H1 (cell line): Measurements from ENCODE around the gene TBC1D22A. TPM values are rescaled to one million over a fixed set of nuclear protein-coding genes. Genes with fewer than 3 reads are reported as not detected.

Source experiments
- CTCF ChIA-PET: fragments of 300-600 bp; sonication (Branson Sonifier 250); formaldehyde crosslinking; loops from one replicate; lab custom pipeline; 2021; ENCODE audit not compliant: partially characterized antibody; lab: Charles Lee
- POLR2A ChIA-PET: fragments of 300-600 bp; sonication (Branson Sonifier 250); formaldehyde crosslinking; loops from one replicate; lab custom pipeline; 2021; ENCODE audit warnings: inconsistent platforms; ENCODE audit not compliant: partially characterized antibody; lab: Charles Lee
- DNase-seq, 2 experiments: peaks; one replicate each; pipeline versions ENCODE4 v3.0.0 to v3.0.0-alpha.2; 2010 to 2022; ENCODE audit warnings: low spot score in 2 of 2, low read depth in 1 of 2, mixed read lengths in 1 of 2
- FAIRE-seq: peaks from 2 replicates; lab custom pipeline; 2011; peaks lifted over from hg19 to GRCh38; lab: Jason Lieb, UNC
- H2AFZ ChIP-seq: 2 replicates; pipeline ENCODE4 v1.8.1; 2012; ENCODE audit warnings: low read length, inconsistent platforms
- H2AK5ac ChIP-seq: 2 replicates; pipeline ENCODE4 v1.6.1; 2013; ENCODE audit warnings: low read depth, low read length
- H2BK120ac ChIP-seq: replicated peaks from 2 replicates; pipeline ENCODE3; 2013; ENCODE audit warnings: low read depth, low read length, inconsistent platforms
- H2BK12ac ChIP-seq: 2 replicates; pipeline ENCODE4 v1.6.1; 2013; ENCODE audit warnings: low read depth, low read length
- H2BK15ac ChIP-seq: 2 replicates; pipeline ENCODE4 v1.6.1; 2013; ENCODE audit warnings: low read length
- H2BK20ac ChIP-seq: 2 replicates; pipeline ENCODE4 v1.6.1; 2013; ENCODE audit warnings: low read length
- H2BK5ac ChIP-seq: 2 replicates; pipeline ENCODE4 v1.6.1; 2013; ENCODE audit warnings: low read depth, low read length
- H3K14ac ChIP-seq: 2 replicates; pipeline ENCODE4 v1.6.1; 2013; ENCODE audit warnings: inconsistent platforms; ENCODE audit not compliant: insufficient read length
- H3K18ac ChIP-seq: 2 replicates; pipeline ENCODE4 v1.6.1; 2013; ENCODE audit warnings: low read length; ENCODE audit errors: extremely low read depth
- H3K23ac ChIP-seq: 2 replicates; pipeline ENCODE4 v1.6.1; 2013; ENCODE audit warnings: inconsistent platforms; ENCODE audit not compliant: insufficient read length
- H3K23me2 ChIP-seq: 2 replicates; pipeline ENCODE4 v1.6.1; 2013; ENCODE audit warnings: low read depth, low read length
- H3K27ac ChIP-seq: 2 replicates; pipeline ENCODE4 v1.6.1; 2011; ENCODE audit warnings: low read depth, low read length, inconsistent platforms
- H3K27me3 ChIP-seq, 4 experiments: replicated peaks in 1 of 4; 1 replicate in 1 of 4; 2 replicates in 3 of 4; pipeline versions ENCODE4 v1.6.1 to v1.8.1; 2011 to 2013; ENCODE audit warnings: low read length in 3 of 4, mild to moderate bottlenecking in 3 of 4, inconsistent platforms in 2 of 4, mixed read lengths in 2 of 4, moderate library complexity in 1 of 4; ENCODE audit not compliant: control insufficient read depth in 3 of 4, insufficient read depth in 3 of 4; ENCODE audit errors: extremely low read depth in 1 of 4
- H3K36me3 ChIP-seq, 4 experiments: 2 replicates each; pipeline versions ENCODE4 v1.6.1 to v1.8.1; 2011 to 2013; ENCODE audit warnings: mild to moderate bottlenecking in 4 of 4, low read length in 3 of 4, moderate library complexity in 2 of 4, control low read depth in 1 of 4, inconsistent platforms in 1 of 4; ENCODE audit not compliant: insufficient read depth in 4 of 4, control insufficient read depth in 2 of 4
- H3K4ac ChIP-seq: replicated peaks from 2 replicates; pipeline ENCODE3; 2013; ENCODE audit warnings: low read length, low read depth, mixed read lengths, inconsistent platforms; ENCODE audit not compliant: insufficient read length
- H3K4me1 ChIP-seq, 4 experiments: replicated peaks in 1 of 4; 1 replicate in 1 of 4; 2 replicates in 3 of 4; pipeline versions ENCODE4 v1.6.1 to v1.8.1; 2011 to 2013; ENCODE audit warnings: low read length in 3 of 4, inconsistent platforms in 2 of 4, mixed read lengths in 1 of 4; ENCODE audit not compliant: insufficient read depth in 4 of 4, control insufficient read depth in 3 of 4
- H3K4me2 ChIP-seq, 2 experiments: 2 replicates each; pipeline versions ENCODE4 v1.6.1 to v1.8.1; 2011 to 2013; ENCODE audit warnings: low read depth in 2 of 2, low read length in 2 of 2, control low read depth in 1 of 2, inconsistent platforms in 1 of 2, mild to moderate bottlenecking in 1 of 2; ENCODE audit not compliant: insufficient read depth in 1 of 2
- H3K4me3 ChIP-seq, 4 experiments: fragments of 200-600, 300-600 bp in 1 of 4; sonication (generic), shearing (Covaris generic), sonication (Bioruptor Twin) in 1 of 4; 2 replicates each; pipeline versions ENCODE4 v1.5.1 to v1.8.1; 2011 to 2016; ENCODE audit warnings: low read length in 4 of 4, low read depth in 3 of 4, control low read depth in 2 of 4, inconsistent platforms in 2 of 4, mild to moderate bottlenecking in 2 of 4, mixed read lengths in 1 of 4, moderate library complexity in 1 of 4; ENCODE audit not compliant: insufficient read depth in 2 of 4; ENCODE audit errors: extremely low read depth in 1 of 4
- H3K56ac ChIP-seq: replicated peaks from 2 replicates; pipeline ENCODE3; 2013; ENCODE audit warnings: low read depth, mild to moderate bottlenecking, mixed read lengths, low read length, inconsistent platforms; ENCODE audit not compliant: insufficient read length
- H3K79me1 ChIP-seq: 2 replicates; pipeline ENCODE4 v1.6.1; 2013; ENCODE audit warnings: low read depth, low read length, control low read depth
- H3K79me2 ChIP-seq, 2 experiments: 2 replicates each; pipeline versions ENCODE4 v1.6.1 to v1.8.1; 2012 to 2013; ENCODE audit warnings: low read length in 2 of 2, mild to moderate bottlenecking in 2 of 2, inconsistent platforms in 1 of 2; ENCODE audit not compliant: insufficient read depth in 2 of 2, control insufficient read depth in 1 of 2
- H3K9ac ChIP-seq, 4 experiments: replicated peaks in 1 of 4; 1 replicate in 1 of 4; 2 replicates in 3 of 4; pipeline versions ENCODE4 v1.6.1 to v1.8.1; 2011 to 2013; ENCODE audit warnings: low read depth in 3 of 4, low read length in 3 of 4, control low read depth in 2 of 4, mild to moderate bottlenecking in 2 of 4, moderate library complexity in 2 of 4, inconsistent platforms in 1 of 4; ENCODE audit errors: extremely low read depth in 1 of 4
- H3K9me3 ChIP-seq, 2 experiments: 2 replicates each; pipeline versions ENCODE4 v1.6.1 to v1.8.1; 2012 to 2013; ENCODE audit warnings: mild to moderate bottlenecking in 2 of 2, moderate library complexity in 2 of 2, control low read depth in 1 of 2, inconsistent platforms in 1 of 2, low read depth in 1 of 2, low read length in 1 of 2, mixed read lengths in 1 of 2; ENCODE audit not compliant: insufficient read depth in 2 of 2
- H4K20me1 ChIP-seq, 2 experiments: replicated peaks in 1 of 2; 2 replicates each; pipeline versions ENCODE3 to v1.8.1; 2011 to 2013; ENCODE audit warnings: inconsistent platforms in 2 of 2, low read length in 2 of 2, mild to moderate bottlenecking in 1 of 2; ENCODE audit not compliant: insufficient read depth in 2 of 2, control insufficient read depth in 1 of 2
- H4K5ac ChIP-seq: 2 replicates; pipeline ENCODE4 v1.6.1; 2013; ENCODE audit warnings: low read length, low read depth, mixed read lengths, inconsistent platforms; ENCODE audit not compliant: insufficient read length
- H4K8ac ChIP-seq: 2 replicates; pipeline ENCODE4 v1.8.0; 2013; ENCODE audit warnings: mild to moderate bottlenecking, moderate library complexity, low read length, inconsistent platforms; ENCODE audit not compliant: insufficient read depth; ENCODE audit errors: extremely low read depth
- H4K91ac ChIP-seq: replicated peaks from 2 replicates; pipeline ENCODE3; 2013; ENCODE audit warnings: low read length, mixed read lengths, inconsistent platforms; ENCODE audit not compliant: insufficient read length
- BACH1 ChIP-seq: IDR thresholded peaks from 2 replicates; pipeline ENCODE4 v1.6.1; 2012; ENCODE audit warnings: low read length, improper control_type of control experiment
- CHD1 ChIP-seq: IDR thresholded peaks from 2 replicates; pipeline ENCODE4 v1.6.1; 2012; ENCODE audit warnings: low read depth, low read length, improper control_type of control experiment
- CTCF ChIP-seq, 3 experiments: IDR thresholded peaks; 1 replicate in 2 of 3; 2 replicates in 1 of 3; pipeline versions ENCODE4 v1.5.1 to v1.6.1; 2011; ENCODE audit warnings: low read length in 3 of 3, mild to moderate bottlenecking in 3 of 3, inconsistent platforms in 2 of 3, low read depth in 1 of 3, moderate library complexity in 1 of 3; ENCODE audit not compliant: insufficient read depth in 1 of 3; ENCODE audit errors: control extremely low read depth in 1 of 3
- E2F6 ChIP-seq: IDR thresholded peaks from 2 replicates; pipeline ENCODE4 v1.6.1; 2012; ENCODE audit warnings: inconsistent platforms
- GTF2F1 ChIP-seq: IDR thresholded peaks from 2 replicates; pipeline ENCODE4 v1.6.1; 2012; ENCODE audit warnings: low read depth, low read length, improper control_type of control experiment, borderline replicate concordance
- HDAC6 ChIP-seq: IDR thresholded peaks from one replicate; pipeline ENCODE4 v1.7.1; 2012; ENCODE audit warnings: low read depth, mild to moderate bottlenecking, inconsistent platforms, low read length, moderate library complexity
- KDM1A ChIP-seq: fragments of 200-600, 300-600 bp; sonication (generic); IDR thresholded peaks from 2 replicates; pipeline ENCODE4 v1.7.1; 2016; ENCODE audit warnings: mild to moderate bottlenecking, low read length, borderline replicate concordance
- MAX ChIP-seq: IDR thresholded peaks from 2 replicates; pipeline ENCODE4 v1.6.1; 2012; ENCODE audit warnings: inconsistent platforms
- POLR2A ChIP-seq, 2 experiments: IDR thresholded peaks; 1 replicate in 1 of 2; 2 replicates in 1 of 2; pipeline ENCODE4 v1.6.1; 2011; ENCODE audit warnings: low read depth in 2 of 2, low read length in 2 of 2, mild to moderate bottlenecking in 2 of 2; ENCODE audit errors: control extremely low read depth in 1 of 2
- SP4 ChIP-seq: IDR thresholded peaks from 2 replicates; pipeline ENCODE4 v1.6.1; 2012; ENCODE audit warnings: low read length, inconsistent platforms
- SRF ChIP-seq: IDR thresholded peaks from 2 replicates; pipeline ENCODE4 v1.6.1; 2011; ENCODE audit warnings: mild to moderate bottlenecking, low read depth, low read length, moderate library complexity
- ZNF274 ChIP-seq: IDR thresholded peaks from 2 replicates; pipeline ENCODE4 v1.7.0; 2012; ENCODE audit warnings: low read length, borderline replicate concordance; ENCODE audit errors: extremely low read depth
- WGBS, 2 experiments: shearing (Covaris generic) in 1 of 2; methylation state at CpG; one replicate each; pipeline versions ENCODE4 v1.1.6 to v1.1.7; 2013 to 2015; ENCODE audit warnings: low lambda C conversion rate in 2 of 2, mixed read lengths in 2 of 2, inconsistent platforms in 1 of 2, low coverage in 1 of 2, missing lambda C conversion rate in 1 of 2; ENCODE audit not compliant: insufficient replicate concordance in 2 of 2, insufficient coverage in 1 of 2, insufficient read length in 1 of 2; ENCODE audit errors: extremely low coverage in 1 of 2, missing lambda C conversion rate in 1 of 2; 5-methylcytosine and 5-hydroxymethylcytosine counted together
- polyA plus RNA-seq, 7 experiments: library from polyadenylated mRNA; depleted of rRNA in 3 of 7; stranded (reverse) in 5 of 7; unstranded in 2 of 7; fragments of >200 nt in 5 of 7; fragments of 200-250 nt in 2 of 7; gene quantifications; 1 replicate in 5 of 7; 2 replicates in 1 of 7; 4 replicates in 1 of 7; pipeline versions ENCODE4 v1.2.1 to v1.2.3, GENCODE V29; 2011 to 2013; ENCODE audit warnings: missing spikeins in 2 of 7, mixed read lengths in 2 of 7
- total RNA-seq: library from RNA; stranded (reverse); fragmentation: NEBNext Ultra II Directional; extraction: Animal tissue kit (Norgen Biotek cat#: 25700); gene quantifications from 2 replicates; pipeline ENCODE4 v1.2.1, GENCODE V29; 2021

TBC1D22A gene
- total and polyA plus RNA-seq, 2 of the 8 experiments (the other 6 are each of a cell fraction or from before 2014, with no cell fraction given): 11.9 to 18.4 TPM

- no peak overlapping the region for H3K27ac ChIP-seq
- H2AFZ ChIP-seq: no peak overlapping the region
- H3K27me3 ChIP-seq: no peaks in the 10 kb centered on the region
- FAIRE-seq (no peak), DNase-seq (no peak)
- no peak overlapping the region for H2BK15ac ChIP-seq
- no peaks in the 10 kb centered on the region for H3K36me3 ChIP-seq
- no peak overlapping the region for H3K56ac ChIP-seq
- no peaks in the 10 kb centered on the region for H3K79me1 ChIP-seq
- no peak overlapping the region for H2BK5ac ChIP-seq
- H3K23ac ChIP-seq: no peak overlapping the region
- H4K20me1 ChIP-seq: peaks cover 0 to 3% of the 10 kb centered on the region in 2 experiments
- no peak overlapping the region for H2AK5ac ChIP-seq
- ChIA-PET POLR2A (interaction anchor here (0.6 to 1.0 kb wide), 2 partner anchors 200 to 1593 kb away, joined by 3 to 4 read pairs; partner anchors contain the start of gene TBC1D22A), CTCF (interaction anchor here (0.7 to 1.3 kb wide), 2 partner anchors 13 to 159 kb away, joined by 3 to 4 read pairs; no protein-coding TSS in a partner anchor)
- no peak overlapping the region for H3K18ac ChIP-seq
- no peak overlapping the region for H3K9ac ChIP-seq
- H3K4me3 ChIP-seq: no peak overlapping the region
- H4K8ac ChIP-seq: no peak overlapping the region
- no peak overlapping the region for H3K14ac ChIP-seq
- H2BK20ac ChIP-seq: no peak overlapping the region
- peaks cover 0 to 14% (median 6%) of the 10 kb centered on the region in 4 experiments; a peak in 6 of 7 replicates for H3K4me1 ChIP-seq
- H4K91ac ChIP-seq: no peak overlapping the region
- 94% methylated on average over 5 of the region's 5 CpGs; no CpG with 5 or more reads in 1 of the 2 experiments for WGBS, 2 experiments
- no peaks in the 10 kb centered on the region for H3K9me3 ChIP-seq
- no peak overlapping the region for H3K4ac ChIP-seq
- H3K4me2 ChIP-seq: no peak overlapping the region
- H4K5ac ChIP-seq: no peak overlapping the region
- H3K23me2 ChIP-seq: no peaks in the 10 kb centered on the region
- no peaks in the 10 kb centered on the region for H3K79me2 ChIP-seq
- no peak overlapping the region for H2BK120ac ChIP-seq
- H2BK12ac ChIP-seq: no peak overlapping the region
- TF ChIP-seq CTCF (IDR thresholded peaks at IDR 0.05; ENCODE audit: control extremely low read depth in 1 of 3, insufficient read depth in 1 of 3, low read depth in 1 of 3, low read length in 3 of 3) (no peak), CHD1 (no peak), BACH1 (no peak), ZNF274 (no peak), GTF2F1 (no peak), SRF (no peak), SP4 (no peak), KDM1A (no peak), E2F6 (no peak), POLR2A (IDR thresholded peaks at IDR 0.05; ENCODE audit: control extremely low read depth in 1 of 2, low read depth in 2 of 2, low read length in 2 of 2) (no peak), HDAC6 (no peak), MAX (no peak)
Measured at GRCh38 chr22:46962406-46962805, 200.0 kb downstream of the TBC1D22A start.
